Endothelial cell of umbilical vein (primary cell): ENCODE data around the gene CPT1A. TPM values are rescaled to one million over a fixed set of nuclear protein-coding genes. Genes with fewer than 3 reads are reported as not detected.

ENCODE experiments used
- BruUV-seq: library from RNA; stranded (reverse); fragments of 400-500 nt; replicated peaks from 2 replicates; lab custom pipeline; 2021; lab: Mats Ljungman, UMichigan
- CTCF ChIA-PET: fragments of 300-600, 350-600 bp; sonication (Branson Sonifier 250); formaldehyde crosslinking; loops from one replicate; lab custom pipeline; 2021; ENCODE audit warnings: antibody characterized with exemption, inconsistent platforms; lab: Charles Lee
- POLR2A ChIA-PET: fragments of 300-600, 350-600 bp; sonication (Branson Sonifier 250); formaldehyde crosslinking; loops from one replicate; lab custom pipeline; 2021; ENCODE audit warnings: antibody characterized with exemption, inconsistent platforms; lab: Charles Lee
- DNase-seq: peaks from one replicate; pipeline ENCODE4 v3.0.0-alpha.2; 2011; ENCODE audit warnings: low read depth, low spot score
- FAIRE-seq: peaks from 2 replicates; lab custom pipeline; 2011; peaks lifted over from hg19 to GRCh38; lab: Jason Lieb, UNC
- H2AFZ ChIP-seq: 2 replicates; pipeline ENCODE4 v1.6.0; 2012; ENCODE audit warnings: low read depth, low read length, control low read depth, inconsistent platforms
- H3K27ac ChIP-seq: 2 replicates; pipeline ENCODE4 v1.5.1; 2011; ENCODE audit warnings: low read depth, mild to moderate bottlenecking, control low read depth, low read length, moderate library complexity; ENCODE audit not compliant: insufficient read depth
- H3K27me3 ChIP-seq, 2 experiments: 2 replicates each; pipeline versions ENCODE4 v1.6.0 to v1.6.1; 2011; ENCODE audit warnings: low read length in 2 of 2, mixed read lengths in 1 of 2; ENCODE audit not compliant: control insufficient read depth in 2 of 2, insufficient read depth in 2 of 2
- H3K36me3 ChIP-seq, 2 experiments: 2 replicates in 1 of 2; 3 replicates in 1 of 2; pipeline ENCODE4 v1.5.1; 2011; ENCODE audit warnings: low read length in 2 of 2, mild to moderate bottlenecking in 1 of 2, moderate library complexity in 1 of 2; ENCODE audit not compliant: control insufficient read depth in 2 of 2, insufficient read depth in 2 of 2; ENCODE audit errors: extremely low read depth in 1 of 2
- H3K4me1 ChIP-seq: 3 replicates; pipeline ENCODE4 v1.5.1; 2011; ENCODE audit warnings: mild to moderate bottlenecking, low read length; ENCODE audit not compliant: control insufficient read depth, insufficient read depth; ENCODE audit errors: extremely low read depth
- H3K4me2 ChIP-seq: 2 replicates; pipeline ENCODE4 v1.6.1; 2011; ENCODE audit warnings: low read length, control low read depth, mixed read lengths; ENCODE audit not compliant: insufficient read depth
- H3K4me3 ChIP-seq, 3 experiments: fragments of 200-600 bp in 1 of 3; sonication (generic), shearing (Covaris generic) in 1 of 3; replicated peaks in 1 of 3; 2 replicates each; pipeline ENCODE4 v1.5.1; 2011 to 2016; ENCODE audit warnings: control low read depth in 3 of 3, low read length in 3 of 3, mild to moderate bottlenecking in 2 of 3, inconsistent platforms in 1 of 3, low read depth in 1 of 3, moderate library complexity in 1 of 3; ENCODE audit not compliant: insufficient read depth in 1 of 3
- H3K79me2 ChIP-seq: 2 replicates; pipeline ENCODE4 v1.6.0; 2012; ENCODE audit warnings: low read length, inconsistent platforms; ENCODE audit not compliant: control insufficient read depth, insufficient read depth
- H3K9ac ChIP-seq: replicated peaks from 2 replicates; pipeline ENCODE3; 2011; ENCODE audit warnings: low read length, control low read depth; ENCODE audit not compliant: insufficient read depth; ENCODE audit errors: extremely low read depth
- H3K9me1 ChIP-seq: replicated peaks from 3 replicates; pipeline ENCODE4 v1.6.0; 2011; ENCODE audit warnings: mild to moderate bottlenecking, low read length; ENCODE audit not compliant: control insufficient read depth, insufficient read depth; ENCODE audit errors: extremely low read depth
- H3K9me3 ChIP-seq: replicated peaks from 2 replicates; pipeline ENCODE4 v1.5.1; 2012; ENCODE audit warnings: low read length, inconsistent platforms; ENCODE audit not compliant: control insufficient read depth, insufficient read depth
- H4K20me1 ChIP-seq: replicated peaks from 2 replicates; pipeline ENCODE3; 2011; ENCODE audit warnings: mild to moderate bottlenecking, low read length; ENCODE audit not compliant: control insufficient read depth, insufficient read depth; ENCODE audit errors: extremely low read depth
- EZH2 ChIP-seq: IDR thresholded peaks from 2 replicates; pipeline ENCODE4 v1.6.1; 2012; ENCODE audit warnings: borderline replicate concordance, low read depth, mild to moderate bottlenecking, moderate library complexity, low read length, inconsistent platforms; ENCODE audit not compliant: severe bottlenecking
- FOS ChIP-seq: IDR thresholded peaks from 2 replicates; pipeline ENCODE4 v1.6.1; 2011; ENCODE audit warnings: mild to moderate bottlenecking, low read length, moderate library complexity, borderline replicate concordance; ENCODE audit not compliant: insufficient read depth
- JUN ChIP-seq: IDR thresholded peaks from 2 replicates; pipeline ENCODE4 v1.6.1; 2011; ENCODE audit warnings: borderline replicate concordance, low read depth; ENCODE audit not compliant: insufficient read length, insufficient read depth
- POLR2AphosphoS5 ChIP-seq: IDR thresholded peaks from 2 replicates; pipeline ENCODE4 v1.6.1; 2012; ENCODE audit warnings: low read depth, mild to moderate bottlenecking, control low read depth, low read length, moderate library complexity; ENCODE audit not compliant: insufficient read depth
- dilution Hi-C: fragments of 300-500 bp; cut with MboI; formaldehyde crosslinking; loops from one replicate; pipeline ENCODE4 v1.15.0; 2019; ENCODE audit warnings: low sequenced_read_pairs; ENCODE audit not compliant: extremely low pct_ligation_motif_present
- intact Hi-C: fragments of 100-400 bp; cut with micrococcal nuclease; formaldehyde crosslinking; loops from one replicate; pipeline ENCODE4 v1.10.0; 2022
- polyA plus RNA-seq, 4 experiments: library from polyadenylated mRNA; depleted of rRNA in 3 of 4; stranded (reverse) in 3 of 4; unstranded in 1 of 4; fragments of >200 nt; gene quantifications; 2 replicates each; pipeline versions ENCODE4 v1.2.1 to v1.2.3, GENCODE V29; 2011 to 2012; ENCODE audit warnings: missing spikeins in 1 of 4
- total RNA-seq: library from RNA; stranded (reverse); gene quantifications from 2 replicates; pipeline ENCODE4 v1.2.3, GENCODE V29; 2021
- TF ChIP-seq, protein P1 (sequence below): IDR thresholded peaks from 2 replicates; pipeline ENCODE4 v1.6.1; 2011; ENCODE audit not compliant: insufficient read depth, insufficient read length
- TF ChIP-seq, protein P2 (sequence below), 2 donors: IDR thresholded peaks; 1 replicate in 1 of 2; 2 replicates in 1 of 2; pipeline ENCODE4 v1.5.1; 2011; ENCODE audit warnings: low read length in 2 of 2, mild to moderate bottlenecking in 2 of 2, moderate library complexity in 2 of 2, control low read depth in 1 of 2, inconsistent platforms in 1 of 2, low read depth in 1 of 2; ENCODE audit not compliant: insufficient read depth in 1 of 2; ENCODE audit errors: extremely low read depth in 1 of 2

CPT1A gene
- total and polyA plus RNA-seq, 2 donors (not counting 3 experiments of a cell fraction or from before 2014, with no cell fraction given), result 26.3 to 62.1 TPM

DNA sequence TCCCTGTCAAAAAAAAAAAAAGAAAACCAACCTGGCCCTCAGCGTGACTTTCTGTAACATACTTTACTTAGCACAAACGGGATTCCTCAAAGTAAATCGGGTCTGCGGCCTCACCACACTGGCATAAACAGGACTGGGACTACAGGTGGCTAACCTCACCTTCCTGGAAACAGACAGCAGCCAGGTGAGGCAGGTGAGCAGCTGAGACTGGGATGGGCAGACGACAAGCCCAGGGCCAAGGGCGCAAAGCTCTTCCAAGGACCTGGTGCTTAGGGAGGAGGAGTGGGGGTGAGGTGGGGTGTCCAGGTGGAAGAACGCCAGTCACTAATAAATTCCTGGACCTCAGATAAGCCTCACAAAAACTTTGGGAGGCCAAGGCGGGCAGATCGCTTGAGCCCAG is 15.0 kb downstream of the CPT1A start:
- Histone ChIP-seq H3K79me2 (peaks cover 4% of the 10 kb centered on the region), H3K4me1 (no peaks in the 10 kb centered on the region), H3K27ac (no peak overlapping the region), H3K36me3 (peaks cover 0 to 5% of the 10 kb centered on the region in 2 experiments), H4K20me1 (no peaks in the 10 kb centered on the region), H3K9me3 (no peaks in the 10 kb centered on the region), H3K4me2 (no peak overlapping the region), H3K9me1 (no peaks in the 10 kb centered on the region), H3K27me3 (no peaks in the 10 kb centered on the region), H3K9ac (no peak overlapping the region), H2AFZ (no peak overlapping the region), H3K4me3 (no peak overlapping the region)
- dilution Hi-C loops, result no loop called here
- intact Hi-C loops, result loop anchor here (5.0 kb wide), 2 partner anchors 41 to 126 kb away; no protein-coding TSS in a partner anchor
- CTCF ChIA-PET, result no interaction called here
- POLR2A ChIA-PET, result no interaction called here
- TF ChIP-seq POLR2AphosphoS5 (no peak), EZH2 (no peak), JUN (no peak)
- TF ChIP-seq, protein P1, sequence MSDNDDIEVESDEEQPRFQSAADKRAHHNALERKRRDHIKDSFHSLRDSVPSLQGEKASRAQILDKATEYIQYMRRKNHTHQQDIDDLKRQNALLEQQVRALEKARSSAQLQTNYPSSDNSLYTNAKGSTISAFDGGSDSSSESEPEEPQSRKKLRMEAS, result no peak
- no TSS peak for BruUV-seq
- DNase-seq (no peak), FAIRE-seq (no peak)

DNA sequence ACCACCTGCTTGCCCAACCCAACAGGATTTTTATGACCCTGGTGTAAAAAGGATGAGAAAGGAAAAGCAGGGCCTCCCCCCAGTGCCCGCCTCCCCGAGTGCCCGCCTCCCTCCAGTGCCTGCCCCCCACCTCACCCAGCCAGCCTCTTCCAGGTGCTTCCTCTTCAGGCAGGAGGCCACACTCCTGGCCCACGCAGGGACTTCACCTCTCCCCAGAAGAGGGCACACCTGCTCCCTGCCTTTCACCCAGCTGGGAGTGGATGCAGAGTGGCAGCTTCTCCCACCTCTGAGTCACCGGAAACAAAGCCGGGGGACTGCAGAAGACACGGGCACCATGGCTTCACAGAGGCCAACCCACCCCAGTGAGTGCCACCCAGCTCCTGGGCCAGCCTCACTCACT is 16.1 kb downstream of the CPT1A start:
- ChIA-PET POLR2A (no interaction called here), CTCF (interaction anchor here (0.6 to 1.1 kb wide), 3 partner anchors 16 to 50 kb away, joined by 3 to 4 read pairs (median 3); partner anchors contain the start of gene CPT1A)
- Histone ChIP-seq H3K9me1 (no peaks in the 10 kb centered on the region), H3K79me2 (peaks cover 3% of the 10 kb centered on the region), H3K36me3 (peaks cover 0 to 5% of the 10 kb centered on the region in 2 experiments), H3K27ac (no peak overlapping the region), H2AFZ (no peak overlapping the region), H3K4me1 (no peaks in the 10 kb centered on the region), H3K9ac (no peak overlapping the region), H3K4me3 (no peak overlapping the region), H3K27me3 (no peaks in the 10 kb centered on the region), H3K4me2 (no peak overlapping the region), H3K9me3 (no peaks in the 10 kb centered on the region), H4K20me1 (no peaks in the 10 kb centered on the region)
- intact Hi-C loops (loop anchor here (5.0 kb wide), 2 partner anchors 42 to 127 kb away; no protein-coding TSS in a partner anchor), dilution Hi-C loops (no loop called here)
- TF ChIP-seq, protein P2, sequence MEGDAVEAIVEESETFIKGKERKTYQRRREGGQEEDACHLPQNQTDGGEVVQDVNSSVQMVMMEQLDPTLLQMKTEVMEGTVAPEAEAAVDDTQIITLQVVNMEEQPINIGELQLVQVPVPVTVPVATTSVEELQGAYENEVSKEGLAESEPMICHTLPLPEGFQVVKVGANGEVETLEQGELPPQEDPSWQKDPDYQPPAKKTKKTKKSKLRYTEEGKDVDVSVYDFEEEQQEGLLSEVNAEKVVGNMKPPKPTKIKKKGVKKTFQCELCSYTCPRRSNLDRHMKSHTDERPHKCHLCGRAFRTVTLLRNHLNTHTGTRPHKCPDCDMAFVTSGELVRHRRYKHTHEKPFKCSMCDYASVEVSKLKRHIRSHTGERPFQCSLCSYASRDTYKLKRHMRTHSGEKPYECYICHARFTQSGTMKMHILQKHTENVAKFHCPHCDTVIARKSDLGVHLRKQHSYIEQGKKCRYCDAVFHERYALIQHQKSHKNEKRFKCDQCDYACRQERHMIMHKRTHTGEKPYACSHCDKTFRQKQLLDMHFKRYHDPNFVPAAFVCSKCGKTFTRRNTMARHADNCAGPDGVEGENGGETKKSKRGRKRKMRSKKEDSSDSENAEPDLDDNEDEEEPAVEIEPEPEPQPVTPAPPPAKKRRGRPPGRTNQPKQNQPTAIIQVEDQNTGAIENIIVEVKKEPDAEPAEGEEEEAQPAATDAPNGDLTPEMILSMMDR (IDR thresholded peaks at IDR 0.05; ENCODE audit: extremely low read depth in 1 of 2, insufficient read depth in 1 of 2, low read depth in 1 of 2, low read length in 2 of 2), result peak; percentile 10 to 52
- no peak for TF ChIP-seq FOS
- DNase-seq (peak; percentile 78), FAIRE-seq (no peak)
- BruUV-seq, result no TSS peak
